HT-29 (cell line): ENCODE results near the gene THSD7B. TPM values are rescaled to one million over a fixed set of nuclear protein-coding genes. Genes with fewer than 3 reads are reported as not detected.

Experiments
- DNase-seq: peaks from one replicate; pipeline ENCODE4 v3.0.0-alpha.2; 2015; ENCODE audit warnings: low spot score
- total RNA-seq: library from RNA; depleted of rRNA; stranded (reverse); fragments of >200 nt; shearing (Covaris generic); gene quantifications from 2 replicates; pipeline ENCODE4 v1.2.3, GENCODE V29; 2014

The THSD7B gene
- total RNA-seq, 1 experiment from 2014 or later, result not detected

- no peak for DNase-seq
Measured at GRCh38 chr2:136801661-136802060, 36.3 kb downstream of the THSD7B start.

- DNase-seq, result no peak
Measured at GRCh38 chr2:136809998-136810397, 44.7 kb downstream of the THSD7B start.

DNA sequence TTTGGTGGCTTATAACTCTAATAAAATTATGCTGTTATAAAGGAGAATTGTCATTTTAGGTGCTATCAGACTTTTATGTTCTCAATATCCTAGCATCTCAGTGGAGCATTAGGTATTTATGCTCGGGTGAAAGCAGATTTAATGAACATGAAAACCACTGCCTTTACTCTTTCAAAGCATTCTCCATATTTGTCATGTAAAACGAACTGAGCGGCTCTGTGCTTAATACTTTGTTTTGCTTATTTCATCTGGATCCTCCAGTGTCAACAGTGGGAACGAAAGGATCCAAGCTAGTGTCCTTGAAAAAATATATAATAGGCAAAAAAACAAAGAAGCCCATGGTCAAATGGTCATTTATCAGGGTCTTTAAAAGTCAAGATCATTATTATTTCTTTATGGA, 53.5 kb downstream of the THSD7B start:
- no peak for DNase-seq

GRCh38 chr2:136823291-136823690, 57.9 kb downstream of the THSD7B start:
- DNase-seq, result no peak

- DNase-seq, result no peak
Measured at GRCh38 chr2:136828162-136828561, 62.8 kb downstream of the THSD7B start.

DNA sequence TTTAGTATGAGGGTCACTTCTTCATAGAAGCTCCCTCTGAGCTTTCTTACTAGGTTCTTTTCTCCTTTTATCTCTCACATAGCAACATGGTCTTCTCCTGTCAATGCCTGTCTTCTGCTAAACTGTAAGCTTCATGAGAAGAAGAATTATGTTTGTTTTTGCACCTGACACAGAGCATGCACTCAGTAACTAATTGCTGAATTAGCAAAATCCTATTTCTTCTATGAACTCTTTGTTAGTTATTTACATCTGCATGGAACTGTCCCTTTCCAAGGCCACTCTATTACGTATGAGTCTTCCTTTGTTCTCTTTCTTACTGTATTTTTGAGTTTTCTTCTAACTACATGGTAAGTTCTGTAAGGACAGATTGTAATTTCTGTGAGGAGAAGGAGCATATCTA, 63.4 kb downstream of the THSD7B start:
- no peak for DNase-seq

- no peak for DNase-seq
Measured at GRCh38 chr2:136844546-136844945, 79.2 kb downstream of the THSD7B start.

DNA sequence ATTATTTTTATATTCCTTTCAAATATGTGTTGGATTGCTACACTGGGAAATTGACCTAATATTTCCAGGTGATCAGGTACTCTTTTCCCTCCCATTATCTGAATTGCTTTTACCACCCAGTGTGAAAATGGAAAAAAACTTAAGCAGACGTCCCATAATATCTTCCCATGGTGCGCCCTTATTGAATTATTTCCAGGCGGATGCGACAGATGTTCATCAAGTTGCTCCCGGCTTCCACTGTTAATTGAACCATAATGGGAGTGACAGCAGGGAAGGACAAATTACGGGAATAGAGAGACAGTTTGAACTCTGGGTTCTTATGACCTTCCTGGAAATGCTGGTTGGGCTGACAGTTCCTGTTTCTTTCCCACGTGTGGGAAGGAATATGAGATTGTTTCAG, 93.3 kb downstream of the THSD7B start:
- DNase-seq, result no peak

GRCh38 chr2:136860443-136860958, 95.2 kb downstream of the THSD7B start:
- no peak for DNase-seq

- no peak for DNase-seq
Measured at GRCh38 chr2:136863468-136863867, 98.1 kb downstream of the THSD7B start.

GRCh38 chr2:136863874-136864273, 98.5 kb downstream of the THSD7B start:
- no peak for DNase-seq

DNA sequence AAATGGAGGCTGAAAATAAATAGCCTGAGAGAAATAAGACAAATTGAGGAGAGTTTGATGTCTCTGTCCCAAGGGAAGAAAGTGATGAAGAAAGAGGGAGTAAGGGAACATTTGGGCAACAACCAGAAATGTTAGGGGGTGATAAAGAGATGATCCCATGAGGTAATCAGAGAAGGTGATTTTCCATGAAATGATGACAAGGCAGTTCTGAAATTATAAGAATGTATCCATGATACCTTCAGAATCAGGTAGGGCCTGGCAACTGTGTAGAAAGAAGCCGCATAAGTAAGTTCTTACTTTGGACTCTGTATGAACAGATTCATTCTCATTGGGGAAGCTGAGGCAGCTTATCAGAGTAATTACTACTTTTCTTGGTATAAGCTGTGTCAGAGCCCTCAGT, 106.1 kb downstream of the THSD7B start:
- no peak for DNase-seq

DNA sequence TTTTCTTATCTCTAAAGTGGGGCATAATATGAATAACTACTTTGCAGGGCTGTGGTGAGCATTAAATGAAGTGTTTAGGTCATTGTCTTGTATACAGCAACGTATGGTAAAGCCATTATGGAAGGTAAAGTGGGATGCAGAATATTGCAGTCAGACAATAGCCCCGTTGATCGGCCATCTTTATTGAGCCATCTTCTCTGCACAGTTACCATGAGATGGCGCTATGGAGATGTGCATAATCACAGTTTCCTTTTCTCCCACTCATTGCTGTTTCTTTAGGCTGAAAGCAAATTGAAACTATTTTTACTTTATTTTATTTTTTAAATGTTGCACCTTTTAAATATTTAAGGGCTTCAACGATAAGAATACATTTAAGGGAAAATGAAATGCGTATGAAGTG, 108.9 kb downstream of the THSD7B start:
- peak; percentile 36 for DNase-seq

- DNase-seq, result no peak
Measured at GRCh38 chr2:136891100-136891499, 125.8 kb downstream of the THSD7B start.

DNA sequence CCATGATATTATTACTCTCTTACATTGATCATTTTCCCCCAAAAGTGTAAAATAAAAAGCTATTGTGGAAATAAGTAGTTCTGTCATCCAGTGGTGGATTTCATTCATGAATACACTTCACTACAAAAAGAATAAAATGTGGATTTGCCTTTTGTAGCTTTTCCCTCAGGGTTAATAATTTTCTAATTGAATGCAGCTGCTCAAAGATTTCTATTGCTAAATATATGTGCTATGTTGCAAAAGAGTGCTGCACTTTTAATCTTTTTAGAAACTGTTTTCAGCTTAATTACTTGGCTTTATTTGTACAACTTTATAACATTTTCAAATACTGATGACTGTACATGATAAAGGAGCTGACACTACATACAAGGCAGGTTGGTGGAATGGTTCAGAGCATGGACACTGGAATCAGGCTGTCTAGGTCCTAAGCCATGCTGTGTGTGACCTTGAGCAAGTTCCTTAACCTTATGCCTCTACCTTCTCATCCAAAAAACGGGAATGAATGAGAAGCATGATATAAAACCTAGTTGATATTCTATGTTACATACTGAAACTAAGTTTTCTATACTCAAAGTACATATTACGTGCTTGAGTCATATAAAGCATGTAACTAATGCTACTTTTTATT, 128.8 kb downstream of the THSD7B start:
- DNase-seq, result no peak

DNA sequence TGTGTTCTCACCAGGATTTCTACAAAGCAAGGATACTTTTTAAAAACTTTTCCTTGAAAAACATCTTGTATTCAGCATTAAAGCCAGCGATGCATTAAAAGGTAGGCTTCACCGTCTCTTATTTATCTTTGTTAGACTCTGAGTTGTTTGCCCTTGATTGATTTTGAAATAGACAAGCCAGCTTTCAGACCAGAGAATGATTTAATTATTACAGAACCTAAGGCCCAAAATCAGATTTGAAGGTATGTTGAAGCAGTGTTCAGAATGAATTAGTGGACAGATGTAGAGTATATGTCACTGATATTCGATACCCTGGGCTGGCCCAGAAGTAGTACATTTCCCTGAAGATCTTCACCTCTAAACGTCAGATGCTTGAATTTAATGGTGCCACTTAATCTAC, 136.4 kb downstream of the THSD7B start:
- DNase-seq, result no peak

GRCh38 chr2:136905779-136906178, 140.4 kb downstream of the THSD7B start:
- DNase-seq, result no peak

- DNase-seq, result no peak
Measured at GRCh38 chr2:136909777-136910176, 144.4 kb downstream of the THSD7B start.

DNA sequence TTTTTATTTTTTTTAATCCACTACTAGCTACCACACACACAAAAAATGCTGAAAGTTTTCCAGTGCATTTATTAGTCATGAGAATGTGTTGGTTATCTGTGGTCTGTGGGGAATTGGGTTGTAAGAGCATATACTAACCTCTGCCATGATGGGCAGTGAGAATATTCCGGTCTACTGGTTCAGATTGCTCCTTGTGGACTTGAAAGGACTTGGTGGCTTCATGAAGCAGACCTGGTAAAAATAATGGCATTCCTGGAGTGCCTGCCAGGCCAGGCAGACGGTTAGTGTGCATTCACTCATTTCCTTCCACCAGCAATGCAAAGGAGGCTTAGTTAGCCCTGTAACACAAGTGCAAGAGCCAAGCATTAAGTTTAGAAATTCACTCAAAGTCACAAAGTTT, 150.8 kb downstream of the THSD7B start:
- no peak for DNase-seq

GRCh38 chr2:136917411-136917881, 152.1 kb downstream of the THSD7B start:
- no peak for DNase-seq

DNA sequence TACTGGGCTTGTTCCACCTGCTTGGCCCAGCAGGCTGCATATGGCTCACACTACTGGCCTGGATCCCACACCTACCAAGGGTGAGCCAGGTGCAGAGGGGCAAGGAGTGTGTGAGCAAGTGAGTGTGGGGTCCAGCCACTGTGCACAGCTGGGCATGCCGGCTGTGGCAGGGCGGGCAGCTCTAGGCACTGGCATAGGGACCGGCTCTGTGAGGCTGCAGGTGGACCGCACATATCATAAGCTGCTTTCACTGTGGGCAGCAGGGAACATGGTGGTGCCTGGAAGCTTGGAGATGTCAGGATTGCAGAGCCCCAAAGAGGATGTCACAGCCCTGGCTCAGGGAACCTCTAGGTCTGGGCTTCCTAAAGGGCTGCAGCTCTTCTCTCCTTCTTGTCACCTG, 154.3 kb downstream of the THSD7B start:
- DNase-seq, result no peak

DNA sequence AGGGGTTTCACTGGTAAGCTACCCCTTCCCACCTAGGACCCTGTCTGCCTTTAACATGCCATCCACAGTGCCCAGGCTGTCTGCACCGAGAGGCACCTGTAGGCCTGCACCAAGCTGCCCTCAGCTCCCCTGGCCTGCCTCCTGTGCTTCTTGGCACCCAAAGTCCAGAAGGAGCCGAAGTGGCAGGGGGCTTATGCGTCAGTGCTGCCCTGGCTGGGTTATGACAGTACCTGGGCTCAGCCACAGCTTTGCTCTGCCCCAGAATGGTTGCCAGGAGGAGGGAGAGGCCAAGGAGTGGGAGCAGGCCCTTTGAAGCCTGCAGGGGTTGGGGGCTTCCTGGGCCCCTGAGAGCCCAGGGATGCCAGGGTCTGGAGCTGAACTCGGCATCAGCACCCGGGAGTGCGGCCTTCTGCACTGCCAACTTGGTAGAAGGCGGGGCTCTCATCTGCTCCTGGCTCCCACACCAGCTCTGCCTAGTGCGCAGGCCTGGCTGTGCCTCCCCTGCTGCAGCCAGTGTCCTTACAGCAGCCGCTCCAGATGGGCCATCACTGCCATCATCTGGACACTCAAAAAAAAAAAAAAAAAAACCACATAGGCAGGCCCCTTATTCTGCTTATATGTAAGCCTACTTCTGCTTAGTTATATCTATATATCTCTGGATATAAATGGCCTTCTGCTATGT, 155.4 kb downstream of the THSD7B start:
- no peak for DNase-seq

- DNase-seq, result no peak
Measured at GRCh38 chr2:136927156-136927555, 161.8 kb downstream of the THSD7B start.
